ENCODE measurements around the gene B3GNT5. TPM values are rescaled to one million over a fixed set of nuclear protein-coding genes. Genes with fewer than 3 reads are reported as not detected.

B3GNT5 gene
- polyA plus RNA-seq, 3 donors: 14.1 to 17.7 (median 14.2) TPM

DNA sequence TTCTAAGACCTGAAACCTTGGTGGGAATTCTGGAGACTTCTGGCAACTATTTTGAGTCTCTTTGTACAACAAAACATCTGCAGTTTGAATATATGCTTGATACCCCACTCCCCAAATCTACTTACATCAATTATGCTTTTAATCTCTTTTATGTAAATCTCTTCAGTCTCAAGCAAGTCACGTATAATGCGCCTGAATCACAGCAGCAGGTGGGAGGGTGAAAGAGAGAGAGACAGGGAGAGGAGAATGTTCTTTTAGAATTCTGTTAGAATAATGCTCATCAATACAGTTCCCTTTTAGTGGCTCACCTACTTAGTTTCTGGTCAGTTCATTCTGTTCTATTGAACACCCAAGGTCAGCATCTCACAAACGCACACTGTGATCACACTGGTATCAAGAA is 22.2 kb upstream of the B3GNT5 start:
- no peak overlapping the region for H3K4me2 ChIP-seq (replicated peaks; ENCODE audit: extremely low read depth, low read length, poor library complexity, severe bottlenecking)
- 100% methylated on average over 1 of the region's 3 CpGs for WGBS (ENCODE audit: insufficient coverage)
- H2AFZ ChIP-seq (ENCODE audit: insufficient read depth, low read depth, low read length, poor library complexity, severe bottlenecking): no peak overlapping the region
- intact Hi-C loops (cut with micrococcal nuclease): no loop called here
- H3K79me2 ChIP-seq (ENCODE audit: insufficient read depth, low read length): no peaks in the 10 kb centered on the region
- DNase-seq: no peak
- no peak overlapping the region for H3K4me3 ChIP-seq (replicated peaks in 1 of 3; ENCODE audit: low read depth in 2 of 3, low read length in 3 of 3)
- no peaks in the 10 kb centered on the region for H3K9me3 ChIP-seq (replicated peaks in 1 of 2; ENCODE audit: control insufficient read depth in 1 of 2, insufficient read depth in 1 of 2, low read length in 2 of 2)
- TF ChIP-seq, protein P1, sequence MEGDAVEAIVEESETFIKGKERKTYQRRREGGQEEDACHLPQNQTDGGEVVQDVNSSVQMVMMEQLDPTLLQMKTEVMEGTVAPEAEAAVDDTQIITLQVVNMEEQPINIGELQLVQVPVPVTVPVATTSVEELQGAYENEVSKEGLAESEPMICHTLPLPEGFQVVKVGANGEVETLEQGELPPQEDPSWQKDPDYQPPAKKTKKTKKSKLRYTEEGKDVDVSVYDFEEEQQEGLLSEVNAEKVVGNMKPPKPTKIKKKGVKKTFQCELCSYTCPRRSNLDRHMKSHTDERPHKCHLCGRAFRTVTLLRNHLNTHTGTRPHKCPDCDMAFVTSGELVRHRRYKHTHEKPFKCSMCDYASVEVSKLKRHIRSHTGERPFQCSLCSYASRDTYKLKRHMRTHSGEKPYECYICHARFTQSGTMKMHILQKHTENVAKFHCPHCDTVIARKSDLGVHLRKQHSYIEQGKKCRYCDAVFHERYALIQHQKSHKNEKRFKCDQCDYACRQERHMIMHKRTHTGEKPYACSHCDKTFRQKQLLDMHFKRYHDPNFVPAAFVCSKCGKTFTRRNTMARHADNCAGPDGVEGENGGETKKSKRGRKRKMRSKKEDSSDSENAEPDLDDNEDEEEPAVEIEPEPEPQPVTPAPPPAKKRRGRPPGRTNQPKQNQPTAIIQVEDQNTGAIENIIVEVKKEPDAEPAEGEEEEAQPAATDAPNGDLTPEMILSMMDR (IDR thresholded peaks at IDR 0.05): no peak
- no peaks in the 10 kb centered on the region for H3K36me3 Mint-ChIP-seq
- peaks cover 0 to 3% (median 1%) of the 10 kb centered on the region in 3 donors for H3K27me3 Mint-ChIP-seq (ENCODE audit: low read depth in 3 of 3)
- peaks cover 5% of the 10 kb centered on the region for H3K4me1 Mint-ChIP-seq
- no peaks in the 10 kb centered on the region for H3K27me3 ChIP-seq (ENCODE audit: control insufficient read depth in 2 of 2, insufficient read depth in 2 of 2, low read length in 2 of 2)
- H3K27ac Mint-ChIP-seq: no peak overlapping the region
- H3K36me3 ChIP-seq (replicated peaks in 1 of 2; ENCODE audit: control insufficient read depth in 1 of 2, insufficient read depth in 2 of 2, low read length in 2 of 2): no peaks in the 10 kb centered on the region
- peaks cover 6 to 11% of the 10 kb centered on the region in 2 donors for H3K4me1 ChIP-seq (ENCODE audit: control insufficient read depth in 1 of 2, insufficient read depth in 2 of 2, low read length in 2 of 2)
- no peak overlapping the region for H3K27ac ChIP-seq (ENCODE audit: low read depth in 1 of 2, low read length in 2 of 2)
- no peak overlapping the region for H3K9ac ChIP-seq (ENCODE audit: insufficient read depth, low read length, poor library complexity, severe bottlenecking)
- peaks cover 0 to 5% (median 0%) of the 10 kb centered on the region in 7 donors for H3K9me3 Mint-ChIP-seq
- H4K20me1 ChIP-seq (ENCODE audit: insufficient read depth, low read length): no peaks in the 10 kb centered on the region
- no peak overlapping the region for H3K4me3 Mint-ChIP-seq

DNA sequence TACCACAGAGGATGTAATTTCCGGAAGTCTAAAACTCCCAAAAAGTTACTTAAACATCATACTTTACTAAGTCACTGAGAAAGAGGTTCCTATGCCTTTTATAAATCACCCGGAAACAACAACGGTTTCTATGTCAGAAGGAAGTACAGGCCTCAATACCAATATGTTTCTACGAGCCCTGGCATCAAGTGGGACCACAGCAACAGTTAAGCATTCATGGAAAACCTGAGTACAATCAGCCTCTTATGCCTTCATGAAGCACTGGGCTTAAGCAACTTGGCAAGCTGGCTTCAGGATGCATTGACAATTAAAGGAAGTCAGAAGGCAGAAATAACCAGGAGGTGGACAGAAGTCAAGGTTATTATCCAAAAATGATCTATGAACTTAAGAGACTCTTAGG is 19.1 kb upstream of the B3GNT5 start:
- peaks cover 6 to 11% of the 10 kb centered on the region in 2 donors for H3K4me1 ChIP-seq (ENCODE audit: control insufficient read depth in 1 of 2, insufficient read depth in 2 of 2, low read length in 2 of 2)
- H3K79me2 ChIP-seq (ENCODE audit: insufficient read depth, low read length): no peaks in the 10 kb centered on the region
- H3K36me3 Mint-ChIP-seq: no peaks in the 10 kb centered on the region
- peaks cover 5% of the 10 kb centered on the region for H3K4me1 Mint-ChIP-seq
- TF ChIP-seq, protein P1 (IDR thresholded peaks at IDR 0.05): no peak
- H3K4me3 ChIP-seq (replicated peaks in 1 of 3; ENCODE audit: low read depth in 2 of 3, low read length in 3 of 3): no peak overlapping the region
- peak in 2 of 3 donors; percentile 22 to 32 for DNase-seq
- no peak overlapping the region for H3K4me2 ChIP-seq (replicated peaks; ENCODE audit: extremely low read depth, low read length, poor library complexity, severe bottlenecking)
- no peak overlapping the region for H2AFZ ChIP-seq (ENCODE audit: insufficient read depth, low read depth, low read length, poor library complexity, severe bottlenecking)
- no peaks in the 10 kb centered on the region for H4K20me1 ChIP-seq (ENCODE audit: insufficient read depth, low read length)
- H3K36me3 ChIP-seq (replicated peaks in 1 of 2; ENCODE audit: control insufficient read depth in 1 of 2, insufficient read depth in 2 of 2, low read length in 2 of 2): no peaks in the 10 kb centered on the region
- no peak overlapping the region for H3K4me3 Mint-ChIP-seq
- H3K27me3 ChIP-seq (ENCODE audit: control insufficient read depth in 2 of 2, insufficient read depth in 2 of 2, low read length in 2 of 2): no peaks in the 10 kb centered on the region
- peaks cover 0 to 7% (median 0%) of the 10 kb centered on the region in 7 donors for H3K9me3 Mint-ChIP-seq
- peak overlapping the region in 4 of 7 donors; percentile 79 to 87 (median 84) for H3K27ac Mint-ChIP-seq
- H3K27me3 Mint-ChIP-seq (ENCODE audit: low read depth in 3 of 3): peaks cover 0 to 1% (median 0%) of the 10 kb centered on the region in 3 donors
- no peak overlapping the region for H3K9ac ChIP-seq (ENCODE audit: insufficient read depth, low read length, poor library complexity, severe bottlenecking)
- intact Hi-C loops (cut with micrococcal nuclease): loop anchor here in 1 of 2 donors (2.0 kb wide), 1 partner anchor 15 kb away; no protein-coding TSS in a partner anchor
- no CpG with 5 or more reads among the region's 4 CpGs for WGBS (ENCODE audit: insufficient coverage)
- peak overlapping the region in 1 of 2 donors; percentile 30 for H3K27ac ChIP-seq (ENCODE audit: low read depth in 1 of 2, low read length in 2 of 2)
- no peaks in the 10 kb centered on the region for H3K9me3 ChIP-seq (replicated peaks in 1 of 2; ENCODE audit: control insufficient read depth in 1 of 2, insufficient read depth in 1 of 2, low read length in 2 of 2)

Data from CD14-positive monocyte (primary cell).